ENCODE data around the gene NFATC1.

NFATC1 gene

DNA sequence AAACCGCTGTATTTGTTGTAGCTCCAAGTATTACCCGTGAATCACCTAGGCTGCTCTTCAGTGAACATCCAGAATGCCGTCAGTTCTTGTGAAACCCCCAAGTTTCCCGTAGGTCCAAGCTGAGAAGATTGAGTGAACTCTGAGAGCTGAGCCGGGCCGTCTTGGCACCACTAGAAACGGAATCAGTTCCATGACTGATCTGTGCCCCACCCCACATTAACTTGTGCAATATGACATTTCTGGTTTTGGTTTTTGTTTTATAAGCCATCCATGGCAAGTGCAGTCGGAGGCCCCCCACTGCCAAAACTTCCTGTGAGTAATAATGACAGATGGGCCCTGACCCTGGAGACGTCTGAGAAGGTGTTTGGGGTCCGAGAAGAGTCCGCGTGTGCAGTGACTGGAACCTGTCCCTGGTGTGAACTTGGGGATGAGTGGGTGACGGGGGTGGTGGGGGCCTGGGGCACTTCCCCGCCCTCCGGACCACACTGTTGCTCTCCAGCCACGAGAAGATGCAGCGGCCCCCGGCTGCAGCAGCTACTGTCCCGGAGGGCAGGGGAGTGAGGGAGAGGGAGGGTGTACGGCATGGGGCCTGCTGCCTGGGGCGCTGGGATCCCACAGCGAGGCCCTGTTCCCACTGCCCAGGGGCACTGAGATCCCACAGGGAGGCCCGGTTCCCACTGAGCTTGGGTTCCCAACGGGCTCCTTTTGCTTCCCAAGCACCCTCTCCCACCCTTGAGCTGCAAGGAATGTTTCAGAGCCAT is 26.5 kb downstream of the NFATC1 start:
- DNase-seq (ENCODE audit: low read depth in 3 of 3, low spot score in 1 of 3): no peak

DNA sequence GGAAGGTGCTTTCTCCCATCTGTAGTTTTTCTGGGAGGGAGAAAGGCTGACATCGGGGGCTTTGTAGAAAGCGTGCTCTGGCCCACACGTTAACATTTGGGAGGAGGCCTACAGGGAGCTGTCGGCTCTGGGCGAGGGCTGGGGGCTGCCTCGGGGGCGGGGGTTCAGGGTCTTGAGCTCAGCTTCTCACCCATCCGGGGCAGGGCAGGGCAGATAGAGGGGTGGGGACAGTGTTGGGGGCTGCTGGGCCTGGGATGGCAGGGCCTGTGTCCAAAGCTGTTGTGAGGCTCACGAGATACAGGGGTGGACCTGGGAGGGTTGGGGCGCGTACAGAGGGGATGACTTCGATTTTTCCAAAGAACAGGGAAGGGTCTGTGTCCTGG is 27.0 kb downstream of the NFATC1 start:
- DNase-seq (ENCODE audit: low read depth in 3 of 3, low spot score in 1 of 3): no peak

DNA sequence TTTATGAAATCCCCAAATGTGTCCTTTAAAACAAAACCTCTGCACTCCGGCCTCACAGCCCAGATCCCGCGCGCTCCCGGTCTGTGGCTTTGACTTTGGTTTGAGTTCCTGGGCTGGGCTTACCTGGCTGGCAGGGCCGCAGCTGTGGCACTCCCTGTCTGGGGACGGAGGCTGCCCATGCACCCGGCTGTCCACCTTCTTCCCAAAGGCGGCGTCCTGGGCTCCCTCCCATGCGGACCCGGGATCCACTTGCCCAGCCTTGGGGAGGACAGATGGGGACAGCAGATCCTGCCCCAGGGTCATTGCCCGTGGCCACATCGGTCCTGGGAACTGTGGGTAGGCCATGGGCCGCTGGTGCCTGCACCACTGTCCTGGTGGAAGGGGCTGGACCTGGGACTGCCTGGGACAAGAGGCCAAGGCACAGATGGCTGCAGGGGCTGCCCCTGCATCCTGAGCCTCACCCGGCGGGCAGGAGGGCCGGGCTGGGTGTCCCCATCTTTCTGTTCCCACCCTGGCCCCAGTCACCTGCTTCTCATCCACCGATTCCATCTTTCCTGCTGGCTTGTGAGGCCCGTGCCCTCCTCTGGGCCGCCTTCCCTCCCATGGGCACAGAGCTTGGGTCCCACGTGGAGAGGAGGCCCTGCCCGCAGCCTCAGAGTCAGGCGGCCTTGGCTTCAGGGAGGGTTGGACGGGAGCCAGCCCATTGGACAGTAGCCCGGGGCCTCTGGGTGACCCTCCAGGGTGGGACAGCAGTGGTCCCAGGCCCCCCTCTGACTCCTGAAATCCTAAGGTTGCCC is 27.7 kb downstream of the NFATC1 start:
- no peak for DNase-seq (ENCODE audit: low read depth in 3 of 3, low spot score in 1 of 3)

DNA sequence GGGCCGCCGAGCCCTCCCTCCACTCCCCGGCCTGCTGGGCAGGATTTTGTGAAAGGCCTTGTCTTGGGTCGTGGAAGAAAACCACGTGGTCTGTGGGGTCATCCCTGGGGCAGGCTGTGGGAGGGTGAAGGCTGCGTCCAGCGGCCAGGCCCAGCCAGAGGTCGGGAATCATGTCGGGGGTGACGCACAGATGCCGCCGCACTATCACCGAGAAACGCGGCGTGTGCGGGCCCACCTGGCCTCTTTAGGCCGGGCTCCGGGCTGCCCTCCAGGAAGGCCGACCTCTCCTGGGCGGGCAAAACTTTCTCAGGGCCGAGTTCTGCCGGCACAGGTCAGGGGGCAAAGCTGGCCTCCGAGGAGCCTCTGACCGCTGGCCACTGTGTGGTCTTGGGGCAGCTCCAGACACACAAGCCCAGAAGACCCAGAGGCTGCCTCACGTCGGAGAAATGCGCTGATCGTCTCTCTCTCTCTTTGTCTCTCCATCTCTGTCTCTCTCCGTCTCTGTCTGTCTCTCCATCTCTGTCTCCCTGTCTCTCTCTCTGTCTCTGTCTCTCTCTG is 28.4 kb downstream of the NFATC1 start:
- DNase-seq (ENCODE audit: low read depth in 3 of 3, low spot score in 1 of 3): no peak

DNA sequence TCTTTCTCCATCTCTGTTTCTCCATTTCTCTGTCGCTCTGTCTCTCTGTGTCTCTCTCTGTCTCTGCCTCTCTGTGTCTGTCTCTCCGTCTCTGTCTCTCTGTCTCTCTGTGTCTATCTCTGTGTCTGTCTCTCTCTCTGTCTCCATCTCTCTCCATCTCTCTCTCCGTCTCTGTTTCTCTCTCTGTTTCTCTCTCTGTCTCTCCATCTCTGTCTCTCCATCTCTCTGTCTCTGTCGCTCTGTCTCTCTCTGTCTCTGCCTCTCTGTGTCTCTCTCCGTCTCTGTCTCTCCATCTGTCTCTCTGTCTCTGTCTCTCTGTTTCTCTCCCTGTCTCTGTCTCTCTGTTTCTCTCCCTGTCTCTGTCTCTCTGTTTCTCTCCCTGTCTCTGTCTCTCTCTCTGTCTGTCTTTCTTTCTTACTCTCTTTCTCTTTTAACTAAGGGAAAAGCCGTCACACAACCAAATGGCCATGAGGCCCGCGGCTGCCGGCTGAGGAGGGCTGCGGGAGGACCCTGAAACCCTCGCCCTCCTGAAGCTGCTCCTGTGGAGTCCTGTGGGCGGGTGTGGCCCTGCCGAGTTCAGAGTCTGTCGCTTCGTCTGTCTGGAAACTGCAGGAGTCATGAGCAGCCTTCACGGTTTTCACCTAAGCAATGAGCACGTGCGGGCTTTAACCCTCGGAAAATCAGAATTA is 29.3 kb downstream of the NFATC1 start:
- no peak for DNase-seq (ENCODE audit: low read depth in 3 of 3, low spot score in 1 of 3)

DNA sequence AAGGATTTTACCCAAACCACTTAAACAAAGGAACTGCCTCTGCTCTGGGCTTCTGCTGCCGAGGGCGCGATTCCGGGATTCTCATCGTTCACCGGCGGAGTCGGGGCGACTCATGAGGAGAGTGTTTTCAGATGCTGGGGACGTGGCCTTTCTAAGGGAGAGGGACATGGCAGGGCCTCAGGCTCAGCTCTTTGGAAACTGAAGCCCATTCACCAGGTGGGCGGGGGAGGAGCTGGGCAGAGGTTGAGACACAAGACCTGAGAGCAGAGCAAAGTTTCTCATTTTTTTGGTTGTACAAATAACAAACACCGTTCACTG is 29.8 kb downstream of the NFATC1 start:
- DNase-seq (ENCODE audit: low read depth in 3 of 3, low spot score in 1 of 3): no peak

DNA sequence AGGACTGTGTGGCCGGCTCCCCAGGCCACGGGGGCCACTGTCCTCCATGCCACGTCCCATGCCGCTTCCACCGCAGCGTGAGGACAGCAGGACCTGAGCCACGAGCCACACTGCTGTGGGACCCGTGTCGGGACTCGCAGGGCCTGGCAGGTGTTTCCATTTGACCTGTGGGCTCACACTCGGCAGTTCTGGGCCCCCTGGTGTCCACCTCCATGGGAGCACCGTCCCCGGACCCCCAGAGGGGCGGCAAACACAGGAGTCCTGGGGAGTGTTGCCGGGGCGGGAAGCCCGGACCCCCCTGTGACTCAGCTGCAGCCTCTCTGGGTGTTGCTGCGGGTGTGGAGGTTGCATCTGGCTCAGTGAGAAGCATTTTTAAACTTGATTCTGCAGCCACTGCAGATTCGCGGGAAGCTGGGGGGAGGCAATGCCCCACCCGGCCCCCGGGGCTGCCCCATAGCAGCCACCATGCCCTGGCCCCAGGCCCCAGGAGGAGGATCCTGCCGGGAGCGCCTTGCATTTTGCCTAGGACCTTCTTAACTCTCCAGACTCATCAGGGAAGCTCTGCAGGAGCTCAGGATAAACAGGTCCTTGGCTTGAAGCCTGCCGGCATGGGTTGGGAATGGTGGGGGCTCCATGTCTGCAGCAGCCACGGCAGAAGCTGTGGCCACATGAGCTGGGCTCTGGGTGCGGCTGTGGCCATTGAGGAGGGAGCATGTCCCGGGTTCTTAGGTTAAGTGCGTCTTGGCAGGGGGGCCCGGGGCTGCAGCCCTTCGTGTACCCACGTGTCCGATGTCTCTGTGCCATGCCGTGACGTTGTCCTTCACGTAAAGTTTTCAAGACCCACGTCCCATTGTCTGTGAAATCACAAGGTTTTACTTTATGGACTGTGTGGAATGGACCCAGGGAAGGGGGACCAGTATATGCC is 30.9 kb downstream of the NFATC1 start:
- DNase-seq (ENCODE audit: low read depth in 3 of 3, low spot score in 1 of 3): no peak

DNA sequence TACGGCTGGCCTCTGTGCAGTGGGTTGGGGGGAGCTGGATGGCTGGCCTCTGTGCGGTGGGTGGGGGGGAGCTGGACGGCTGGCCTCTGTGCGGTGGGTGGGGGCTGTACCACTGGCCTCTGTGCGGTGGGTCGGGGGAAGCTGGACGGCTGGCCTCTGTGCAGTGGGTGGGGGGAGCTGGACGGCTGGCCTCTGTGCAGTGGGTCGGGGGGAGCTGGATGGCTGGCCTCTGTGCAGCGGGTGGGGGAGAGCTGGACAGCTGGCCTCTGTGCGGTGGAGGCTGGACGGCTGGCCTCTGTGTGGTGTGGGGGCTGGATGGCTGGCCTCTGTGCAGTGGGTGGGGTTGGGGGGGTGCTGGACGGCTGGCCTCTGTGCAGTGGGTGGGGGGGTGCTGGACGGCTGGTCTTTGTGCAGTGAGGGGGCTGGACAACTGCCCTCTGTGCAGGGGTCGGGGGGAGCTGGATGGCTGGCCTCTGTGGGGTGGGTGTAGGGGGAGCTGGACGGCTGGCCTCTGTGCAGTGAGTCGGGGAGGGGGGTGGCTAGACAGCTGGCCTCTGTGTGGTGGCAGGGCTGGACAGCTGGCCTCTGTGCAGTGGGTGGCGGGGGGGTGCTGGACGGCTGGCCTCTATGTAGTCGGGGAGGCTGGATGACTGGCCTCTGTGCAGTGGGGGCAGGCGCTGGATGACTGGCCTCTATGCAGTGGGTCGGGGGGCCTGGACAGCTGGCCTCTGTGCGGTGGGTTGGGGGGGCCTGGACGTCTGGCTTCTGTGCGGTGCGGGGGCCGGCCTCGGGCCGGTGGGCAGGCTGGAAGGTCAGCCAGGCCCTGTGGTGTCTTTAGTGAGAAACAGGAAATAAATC is 31.9 kb downstream of the NFATC1 start:
- no peak for DNase-seq (ENCODE audit: low read depth in 3 of 3, low spot score in 1 of 3)

DNA sequence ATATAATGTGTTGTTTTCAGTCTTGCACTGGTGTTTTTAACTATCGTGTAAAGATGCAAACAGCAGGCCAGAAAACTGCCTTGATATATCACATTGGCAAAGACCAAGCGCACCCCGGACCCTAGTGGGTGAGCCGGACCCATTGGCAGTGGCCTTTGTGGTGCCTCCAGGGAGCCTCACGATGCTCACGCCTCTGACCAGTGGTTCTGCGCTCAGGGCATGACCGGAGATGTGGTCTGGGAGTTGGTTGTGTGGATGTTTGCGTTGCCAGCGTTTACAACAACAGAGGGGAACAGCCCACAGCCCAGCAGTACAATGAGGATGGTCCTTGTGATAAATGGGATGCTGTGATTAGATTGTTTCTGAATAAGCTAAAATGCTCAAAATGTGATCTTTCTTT is 32.6 kb downstream of the NFATC1 start:
- no peak for DNase-seq (ENCODE audit: low read depth in 3 of 3, low spot score in 1 of 3)

DNA sequence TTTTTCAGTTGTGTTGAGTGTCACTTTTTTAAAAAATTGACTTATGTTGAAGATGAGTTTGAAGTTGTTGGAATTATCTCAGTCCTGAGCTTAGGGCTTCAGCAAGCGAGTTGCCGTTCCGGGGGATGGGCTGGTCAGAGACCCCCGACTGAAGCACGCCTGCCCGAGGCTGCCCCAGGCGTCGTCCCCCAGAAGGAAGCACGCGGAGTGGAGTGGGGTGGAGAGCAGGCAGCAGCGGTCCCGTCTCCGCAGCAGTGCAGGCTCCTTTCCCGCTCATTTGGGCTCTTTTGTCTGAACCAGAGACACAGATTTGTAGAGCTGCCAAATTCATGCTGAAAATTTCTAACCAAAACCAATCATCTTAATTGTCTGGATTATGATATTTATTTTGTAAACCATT is 33.7 kb downstream of the NFATC1 start:
- no peak for DNase-seq (ENCODE audit: low read depth in 3 of 3, low spot score in 1 of 3)

DNA sequence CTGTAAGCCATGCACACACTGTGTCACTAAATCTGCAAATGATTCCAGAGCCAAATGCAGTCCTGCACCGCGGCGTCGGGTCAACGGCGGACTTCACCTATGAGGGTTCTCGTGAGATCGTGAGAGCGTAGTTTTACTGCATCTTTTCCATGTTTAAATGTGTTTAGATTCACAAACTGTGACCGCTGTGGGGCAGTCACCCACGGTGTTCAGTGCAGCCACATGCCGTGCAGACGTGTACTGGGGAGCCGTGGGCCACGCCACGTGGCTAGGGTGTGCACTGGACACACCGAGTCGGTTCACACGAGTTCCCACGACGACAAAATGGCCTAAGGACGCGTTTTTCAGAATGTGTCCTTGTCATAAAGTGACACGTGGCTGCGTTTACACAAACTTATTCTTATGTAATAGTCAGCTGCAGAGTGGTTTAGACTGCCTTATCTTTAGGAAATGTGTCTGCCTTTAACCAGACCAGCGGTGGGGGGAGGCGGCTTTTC is 34.1 kb downstream of the NFATC1 start:
- no peak for DNase-seq (ENCODE audit: low read depth in 3 of 3, low spot score in 1 of 3)

DNA sequence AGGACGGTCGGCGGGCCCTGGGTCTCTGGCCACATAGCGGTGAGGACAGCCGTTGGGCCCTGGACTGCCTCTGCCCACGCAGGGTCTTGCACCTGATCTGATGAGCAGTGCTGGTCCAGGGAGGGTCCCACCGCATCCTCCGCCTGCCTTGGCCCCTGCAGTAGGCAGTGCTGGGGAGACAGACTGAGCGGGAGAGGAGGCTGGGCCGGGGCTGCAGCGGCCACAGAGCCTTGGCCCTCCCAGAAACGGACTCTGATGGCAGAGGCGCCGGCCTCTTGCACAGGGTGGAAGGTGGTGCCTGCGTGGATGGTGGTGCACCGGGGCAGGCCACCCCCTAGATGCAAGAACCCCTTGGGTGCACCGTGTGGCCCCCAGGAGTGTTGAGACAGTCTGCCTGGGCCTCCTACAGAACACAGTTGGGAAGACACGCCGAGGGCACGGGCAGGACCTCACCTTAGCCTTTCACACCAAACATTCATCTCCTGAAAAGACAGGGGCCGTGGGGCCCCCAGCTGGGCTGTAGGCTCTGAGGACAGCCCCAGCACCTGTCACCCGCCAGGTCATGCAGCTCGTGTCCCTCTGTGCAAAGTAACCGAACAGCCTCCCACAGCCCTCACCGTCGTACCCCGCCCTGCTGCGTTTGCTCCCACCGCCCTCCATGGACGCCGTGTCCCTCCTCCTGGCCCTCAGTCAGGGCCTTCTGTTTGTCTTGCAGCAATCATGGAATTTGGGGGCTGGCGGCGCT is 36.8 kb downstream of the NFATC1 start:
- no peak for DNase-seq (ENCODE audit: low read depth in 3 of 3, low spot score in 1 of 3)

DNA sequence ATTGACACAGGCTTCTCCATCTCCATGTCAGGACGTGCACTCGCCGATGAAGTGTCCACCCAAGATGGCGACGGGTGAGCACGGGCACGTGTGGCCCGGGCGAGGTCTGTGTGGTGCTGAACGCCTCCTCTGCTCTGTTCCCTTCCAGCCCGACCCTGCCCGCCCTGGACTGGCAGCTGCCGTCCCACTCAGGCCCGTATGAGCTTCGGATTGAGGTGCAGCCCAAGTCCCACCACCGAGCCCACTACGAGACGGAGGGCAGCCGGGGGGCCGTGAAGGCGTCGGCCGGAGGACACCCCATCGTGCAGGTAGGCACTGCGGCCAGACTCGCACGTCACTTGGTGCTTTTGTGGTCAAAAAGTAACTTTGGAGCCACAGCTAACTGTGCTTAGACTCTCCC is 37.7 kb downstream of the NFATC1 start:
- no peak for DNase-seq (ENCODE audit: low read depth in 3 of 3, low spot score in 1 of 3)

DNA sequence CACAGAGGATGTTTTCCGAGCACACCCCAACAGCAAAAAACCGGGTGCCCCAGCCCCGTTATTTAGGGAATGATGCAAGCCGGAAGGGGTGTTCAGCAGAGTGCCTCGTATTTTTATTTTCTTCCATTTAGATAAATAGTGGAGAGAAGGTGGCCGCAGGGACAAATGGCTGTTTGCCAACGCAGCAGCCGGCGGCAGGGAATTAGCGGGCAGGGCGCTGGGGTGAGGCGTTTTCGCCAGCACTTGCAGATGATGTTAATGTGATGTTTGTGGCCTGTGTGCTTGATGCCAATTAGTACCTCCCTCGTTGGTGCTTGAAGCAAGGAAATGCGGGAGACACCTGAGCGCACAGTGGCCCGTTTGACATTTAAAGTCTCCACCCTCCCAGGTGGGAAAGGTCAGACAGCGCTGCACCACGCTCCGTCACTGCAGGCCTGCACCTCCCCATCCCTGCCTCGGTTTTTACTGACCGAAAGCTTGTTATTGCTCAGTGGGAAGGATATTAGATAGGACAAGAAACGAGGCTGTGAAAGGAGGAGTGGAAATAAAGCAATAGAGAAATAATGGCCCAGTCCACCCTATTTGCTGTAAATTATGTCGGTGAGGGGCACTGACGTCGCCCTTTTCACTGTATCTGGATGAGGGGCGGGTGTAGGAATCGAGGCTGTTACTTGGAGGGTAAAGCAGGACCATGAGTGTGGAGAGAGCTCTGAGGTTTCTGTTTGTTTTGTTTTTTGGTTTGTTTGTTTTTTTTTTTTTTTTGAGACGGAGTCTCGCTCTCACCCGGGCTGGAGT is 39.1 kb downstream of the NFATC1 start:
- DNase-seq (ENCODE audit: low read depth in 3 of 3, low spot score in 1 of 3): no peak

DNA sequence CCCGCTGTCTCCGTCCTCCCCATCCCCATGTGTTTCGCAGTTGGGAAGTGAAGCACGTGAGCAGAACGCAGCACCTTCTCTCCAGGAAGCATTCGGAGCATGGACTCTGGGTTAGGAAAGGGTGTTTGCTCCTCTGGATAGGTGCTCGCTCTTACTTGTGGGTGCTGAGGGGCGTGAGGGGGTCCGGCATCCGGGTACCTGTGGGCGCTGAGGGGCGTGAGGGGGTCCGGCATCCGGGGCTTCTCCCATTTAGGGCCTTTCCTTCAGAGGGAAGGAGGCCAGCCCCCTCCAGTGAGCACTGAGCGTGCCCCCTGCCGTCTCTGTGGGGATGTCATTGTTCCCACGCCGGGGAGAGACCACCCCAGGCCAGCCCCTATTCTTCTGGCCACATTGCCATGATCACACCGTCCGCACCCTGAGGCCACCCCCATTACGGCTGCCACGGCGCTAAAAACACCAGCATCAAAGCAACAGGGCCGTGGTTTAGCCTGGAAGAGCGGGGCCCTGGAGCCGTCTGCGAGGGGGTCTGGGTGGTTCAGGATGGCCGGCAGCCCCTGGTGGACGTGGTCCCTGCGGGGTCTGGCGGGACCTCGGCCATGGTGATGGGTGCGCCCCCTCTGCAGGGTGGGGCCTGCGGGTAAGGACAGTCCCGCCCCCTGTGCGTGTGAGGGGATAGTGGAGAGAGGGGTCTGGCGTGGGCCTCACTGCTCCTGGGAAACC is 41.0 kb downstream of the NFATC1 start:
- no peak for DNase-seq (ENCODE audit: low read depth in 3 of 3, low spot score in 1 of 3)

DNA sequence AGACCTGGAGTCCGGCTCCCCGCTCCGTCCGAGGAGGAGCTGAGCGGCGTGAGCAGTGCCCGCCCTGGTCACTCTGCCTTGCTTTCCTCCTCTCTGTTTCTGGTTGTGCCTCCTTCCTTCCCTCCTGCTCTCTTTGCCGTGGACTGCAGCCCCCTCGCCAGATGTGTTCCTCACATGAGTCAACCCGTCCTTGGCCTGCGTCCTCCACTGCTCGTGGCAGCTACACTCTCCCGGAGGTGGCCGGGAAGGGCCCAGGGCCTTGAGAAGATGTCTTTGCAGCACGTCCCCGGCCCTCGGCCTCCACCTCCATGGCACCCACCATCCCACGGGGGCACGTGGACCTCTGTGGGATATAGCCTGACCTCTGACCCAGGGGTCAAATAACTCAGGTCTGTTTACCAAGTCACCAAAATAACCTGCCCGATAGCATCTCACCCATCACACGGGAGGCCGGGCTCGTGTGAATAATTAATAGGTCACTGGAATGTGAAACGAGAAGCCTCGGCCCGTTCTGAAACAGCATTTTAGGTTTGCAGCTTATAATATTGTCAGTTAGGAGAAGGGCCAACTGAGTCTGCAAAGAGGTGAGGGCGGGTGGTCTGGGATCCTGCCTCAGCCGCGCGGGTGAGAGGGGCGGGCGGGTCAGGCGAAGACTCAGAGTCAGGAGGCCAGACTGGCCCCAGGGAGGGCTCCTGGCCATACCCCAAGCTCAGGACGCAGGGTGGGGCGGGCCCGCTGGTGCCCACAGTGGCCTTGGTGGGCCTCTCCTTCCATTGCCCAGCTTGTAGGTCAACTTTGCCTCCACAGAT is 42.6 kb downstream of the NFATC1 start:
- no peak for DNase-seq (ENCODE audit: low read depth in 3 of 3, low spot score in 1 of 3)

Data from stimulated activated CD4-positive, alpha-beta T cell treated with anti-CD3 and anti-CD28 coated beads, TNF-alpha, amount 100 ng/mL, for 1 hour (primary cell).